K562 (cell line): Measurements from ENCODE around the gene NPR1. TPM values are rescaled to one million over a fixed set of nuclear protein-coding genes. Genes with fewer than 3 reads are reported as not detected.

ENCODE experiments used
- ATAC-seq: fragments of 200-7000 bp; cut with Tn5 transposase; 3 replicates; pipeline ENCODE4 v1.9.1; 2020; ENCODE audit warnings: moderate library complexity
- BruUV-seq: library from RNA; stranded (reverse); fragments of 400-500 nt; replicated peaks from 2 replicates; lab custom pipeline; 2021; lab: Mats Ljungman, UMichigan
- CTCF ChIA-PET: fragments of 300-600 bp; formaldehyde crosslinking; extraction: SDS; loops from one replicate; lab custom pipeline; 2021; ENCODE audit warnings: low intra/inter-chr PET ratio; lab: Yijun Ruan, JAX
- POLR2A ChIA-PET: fragments of 300-600, 350-650 bp; sonication (Branson Sonifier 250); formaldehyde crosslinking; extraction: SDS; loops from one replicate; lab custom pipeline; 2021; ENCODE audit warnings: antibody characterized with exemption, inconsistent platforms; lab: Yijun Ruan, JAX
- DNase-seq, 4 experiments: peaks; one replicate each; pipeline versions ENCODE4 v3.0.0 to v3.0.0-alpha.2; 2011 to 2018; ENCODE audit warnings: low spot score in 3 of 4, mixed read lengths in 3 of 4; ENCODE audit errors: extremely low read depth in 1 of 4
- FAIRE-seq: peaks from 2 replicates; lab custom pipeline; 2011; peaks lifted over from hg19 to GRCh38; lab: Jason Lieb, UNC
- H2AFZ ChIP-seq: 2 replicates; pipeline ENCODE4 v1.6.0; 2011; ENCODE audit warnings: low read depth, low read length, control low read depth, inconsistent platforms
- H3K27ac ChIP-seq: fragments of 200-600 bp; 3 replicates; pipeline ENCODE4 v1.8.0; 2011; ENCODE audit warnings: low read depth, mild to moderate bottlenecking, control low read depth, inconsistent platforms, low read length, moderate library complexity, mixed read lengths; ENCODE audit errors: extremely low read depth
- H3K27me3 ChIP-seq, 2 experiments: fragments of 300-600 bp in 1 of 2; 2 replicates in 1 of 2; 3 replicates in 1 of 2; pipeline versions ENCODE4 v1.6.0 to v1.8.0; 2011; ENCODE audit warnings: inconsistent platforms in 2 of 2, low read length in 2 of 2, mild to moderate bottlenecking in 1 of 2, mixed read lengths in 1 of 2, moderate library complexity in 1 of 2; ENCODE audit not compliant: control insufficient read depth in 2 of 2, insufficient read depth in 2 of 2
- H3K36me3 ChIP-seq: fragments of 300-600 bp; 3 replicates; pipeline ENCODE4 v1.8.0; 2011; ENCODE audit warnings: mild to moderate bottlenecking, low read length, inconsistent platforms; ENCODE audit not compliant: control insufficient read depth, insufficient read depth
- H3K4me1 ChIP-seq, 2 experiments: fragments of 200-600 bp in 1 of 2; replicated peaks in 1 of 2; 2 replicates in 1 of 2; 3 replicates in 1 of 2; pipeline versions ENCODE4 v1.5.1 to v1.8.0; 2011; ENCODE audit warnings: inconsistent platforms in 2 of 2, low read length in 2 of 2, mild to moderate bottlenecking in 1 of 2, mixed read lengths in 1 of 2, moderate library complexity in 1 of 2; ENCODE audit not compliant: control insufficient read depth in 2 of 2, insufficient read depth in 2 of 2
- H3K4me2 ChIP-seq: 2 replicates; pipeline ENCODE4 v1.6.1; 2011; ENCODE audit warnings: low read length, control low read depth, inconsistent platforms, mixed read lengths; ENCODE audit not compliant: insufficient read depth
- H3K4me3 ChIP-seq: fragments of 200-600 bp; sonication (generic), shearing (Covaris generic); 2 replicates; pipeline ENCODE4 v1.5.1; 2016; ENCODE audit warnings: control low read depth, inconsistent platforms
- H3K79me2 ChIP-seq: fragments of 200-600 bp; 3 replicates; pipeline ENCODE4 v1.8.0; 2011; ENCODE audit warnings: low read length, inconsistent platforms; ENCODE audit not compliant: control insufficient read depth, insufficient read depth
- H3K9ac ChIP-seq, 2 experiments: 2 replicates each; pipeline versions ENCODE4 v1.6.0 to v1.6.1; 2011; ENCODE audit warnings: low read depth in 2 of 2, low read length in 2 of 2, control low read depth in 1 of 2, inconsistent platforms in 1 of 2, mild to moderate bottlenecking in 1 of 2, mixed read lengths in 1 of 2; ENCODE audit not compliant: insufficient read depth in 1 of 2
- H3K9me1 ChIP-seq: one replicate; pipeline ENCODE4 v1.6.0; 2011; ENCODE audit warnings: inconsistent platforms, mild to moderate bottlenecking, low read length, moderate library complexity; ENCODE audit not compliant: control insufficient read depth, insufficient read depth
- H3K9me3 ChIP-seq: replicated peaks from 2 replicates; pipeline ENCODE4 v1.5.1; 2011; ENCODE audit warnings: low read depth, low read length, inconsistent platforms; ENCODE audit not compliant: control insufficient read depth, insufficient read depth
- H4K20me1 ChIP-seq: replicated peaks from 2 replicates; pipeline ENCODE4 v1.6.1; 2011; ENCODE audit warnings: low read length, inconsistent platforms, mixed read lengths; ENCODE audit not compliant: control insufficient read depth, insufficient read depth
- BMI1 ChIP-seq: fragments of 150-350 bp; IDR thresholded peaks from 2 replicates; pipeline ENCODE4 v1.6.1; 2014; ENCODE audit warnings: low read length
- CTBP1 ChIP-seq: fragments of 450-650 bp; IDR thresholded peaks from 2 replicates; pipeline ENCODE4 v1.6.1; 2016; ENCODE audit warnings: borderline replicate concordance
- FUS ChIP-seq: fragments of 200-400 bp; formaldehyde crosslinking; optimal IDR thresholded peaks from 2 replicates; pipeline ENCODE3; 2017; ENCODE audit warnings: low read depth, low read length
- RERE ChIP-seq: sonication (generic); formaldehyde crosslinking; IDR thresholded peaks from 2 replicates; pipeline ENCODE4 v1.8.0; 2023; ENCODE audit warnings: missing genetic modification reagents, mild to moderate bottlenecking, borderline replicate concordance
- SMARCB1 ChIP-seq: IDR thresholded peaks from 2 replicates; pipeline ENCODE4 v1.6.1; 2011; ENCODE audit warnings: improper control_type of control experiment, low read depth; ENCODE audit not compliant: insufficient read length
- ZKSCAN1 ChIP-seq: fragments of 150-350 bp; IDR thresholded peaks from 2 replicates; pipeline ENCODE4 v1.6.1; 2016; ENCODE audit warnings: low read depth, low read length
- WGBS: fragments of 100-300 bp; shearing (Covaris generic); methylation state at CpG from one replicate; pipeline ENCODE4 v1.1.6; 2016; ENCODE audit warnings: low coverage, mixed read lengths; ENCODE audit not compliant: insufficient coverage; ENCODE audit errors: missing lambda C conversion rate; 5-methylcytosine and 5-hydroxymethylcytosine counted together
- in situ Hi-C: fragments of 300-500 bp; cut with MboI; formaldehyde crosslinking; loops from 4 replicates; pipeline ENCODE4 v1.15.0; 2018; ENCODE audit warnings: inconsistent platforms, mixed read lengths
- intact Hi-C: fragments of 100-400 bp; cut with micrococcal nuclease; formaldehyde crosslinking; loops from 2 replicates; pipeline ENCODE4 v1.14.2; 2022
- polyA plus RNA-seq, 8 experiments: library from polyadenylated mRNA; depleted of rRNA in 4 of 8; stranded (reverse) in 5 of 8; unstranded in 3 of 8; fragments of >200 nt; fragmentation: Nextera tagmentation in 2 of 8; fragmentation: Illumina TruSeq in 1 of 8; extraction: Ambion mirVana in 2 of 8; extraction: Trizol in 1 of 8; gene quantifications; 2 replicates each; pipeline versions ENCODE4 v1.2.1 to v1.2.3, GENCODE V29; 2011 to 2014; ENCODE audit warnings: inconsistent platforms in 1 of 8, missing spikeins in 1 of 8
- total RNA-seq, 7 experiments: library from RNA; depleted of rRNA in 6 of 7; stranded (reverse); fragments of >200 nt in 6 of 7; fragmentation: Illumina TruSeq in 2 of 7; extraction: Trizol in 2 of 7; gene quantifications; 2 replicates each; pipeline versions ENCODE4 v1.2.1 to v1.2.3, GENCODE V29; 2011 to 2021; ENCODE audit warnings: low replicate concordance in 1 of 7

The NPR1 gene
- total and polyA plus RNA-seq, 9 of the 15 experiments (the other 6 are each of a cell fraction or from before 2014, with no cell fraction given), result 0.05 to 0.16 (median 0.06) TPM; not detected in 6

GRCh38 chr1:153696741-153697140 is 18.3 kb downstream of the NPR1 start:
- no peaks in the 10 kb centered on the region for H3K79me2 ChIP-seq
- intact Hi-C loops, result no loop called here
- ChIA-PET CTCF (no interaction called here), POLR2A (interaction anchor here (0.7 to 1.6 kb wide), 3 partner anchors 10 to 47 kb away, joined by 3 to 6 read pairs (median 3); no protein-coding TSS in a partner anchor)
- peaks cover 6% of the 10 kb centered on the region for H3K9me1 ChIP-seq
- in situ Hi-C loops, result loop anchor here (5.0 kb wide), 1 partner anchor 51 kb away; no protein-coding TSS in a partner anchor
- FAIRE-seq, result no peak
- H3K9ac ChIP-seq, result peak overlapping the region in 1 of 2 experiments; percentile 61; a peak in 1 of 4 replicates
- no peak for ATAC-seq
- BruUV-seq, result no TSS peak
- H3K4me3 ChIP-seq, result no peak overlapping the region
- no peaks in the 10 kb centered on the region for H3K27me3 ChIP-seq
- H4K20me1 ChIP-seq, result no peaks in the 10 kb centered on the region
- peaks cover 19 to 28% of the 10 kb centered on the region in 2 experiments for H3K4me1 ChIP-seq
- no peak overlapping the region for H3K4me2 ChIP-seq
- 90% methylated on average over 8 of the region's 8 CpGs for WGBS
- no peaks in the 10 kb centered on the region for H3K36me3 ChIP-seq
- H2AFZ ChIP-seq, result peak overlapping the region; percentile 99
- no peaks in the 10 kb centered on the region for H3K9me3 ChIP-seq
- H3K27ac ChIP-seq, result peak overlapping the region; percentile 87; the same call in 2 of the 3 replicates
- DNase-seq, result no peak
- TF ChIP-seq BMI1 (no peak), CTBP1 (no peak), ZKSCAN1 (no peak), FUS (no peak), RERE (CRISPR knock-in tag) (no peak), SMARCB1 (no peak)
